ENCODE data around the gene NDST1.

The NDST1 gene

DNA sequence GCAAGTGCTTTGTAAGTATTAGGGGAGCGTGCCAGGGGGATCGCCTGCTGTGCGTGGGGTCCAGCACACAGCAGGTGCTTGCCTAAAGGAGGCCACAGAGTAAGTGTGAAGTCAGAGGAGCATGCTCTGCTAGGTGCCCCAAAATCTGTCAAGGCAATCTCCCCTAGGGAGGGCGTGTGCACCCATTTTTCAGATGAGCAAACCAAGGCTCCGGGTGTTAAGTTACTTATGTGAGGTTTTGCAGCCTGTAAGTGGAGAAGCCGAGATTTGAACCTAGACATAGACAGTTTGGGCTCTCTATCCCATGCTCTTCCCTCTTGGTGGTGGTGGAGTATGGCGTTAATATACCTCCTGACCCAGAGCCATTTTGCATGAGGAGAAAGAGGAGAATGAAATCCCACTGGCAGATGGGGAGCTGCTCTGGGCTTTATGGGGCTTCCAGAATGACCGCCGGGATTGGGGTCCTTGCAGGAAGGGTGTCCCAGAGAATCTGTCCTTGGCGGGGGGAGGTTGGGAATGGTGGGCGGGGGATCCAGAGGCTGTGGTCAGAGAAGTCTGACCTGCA is 14.1 kb downstream of the NDST1 start:
- in situ Hi-C loops (cut with MboI; ENCODE audit: low sequenced_read_pairs) = no loop called here

DNA sequence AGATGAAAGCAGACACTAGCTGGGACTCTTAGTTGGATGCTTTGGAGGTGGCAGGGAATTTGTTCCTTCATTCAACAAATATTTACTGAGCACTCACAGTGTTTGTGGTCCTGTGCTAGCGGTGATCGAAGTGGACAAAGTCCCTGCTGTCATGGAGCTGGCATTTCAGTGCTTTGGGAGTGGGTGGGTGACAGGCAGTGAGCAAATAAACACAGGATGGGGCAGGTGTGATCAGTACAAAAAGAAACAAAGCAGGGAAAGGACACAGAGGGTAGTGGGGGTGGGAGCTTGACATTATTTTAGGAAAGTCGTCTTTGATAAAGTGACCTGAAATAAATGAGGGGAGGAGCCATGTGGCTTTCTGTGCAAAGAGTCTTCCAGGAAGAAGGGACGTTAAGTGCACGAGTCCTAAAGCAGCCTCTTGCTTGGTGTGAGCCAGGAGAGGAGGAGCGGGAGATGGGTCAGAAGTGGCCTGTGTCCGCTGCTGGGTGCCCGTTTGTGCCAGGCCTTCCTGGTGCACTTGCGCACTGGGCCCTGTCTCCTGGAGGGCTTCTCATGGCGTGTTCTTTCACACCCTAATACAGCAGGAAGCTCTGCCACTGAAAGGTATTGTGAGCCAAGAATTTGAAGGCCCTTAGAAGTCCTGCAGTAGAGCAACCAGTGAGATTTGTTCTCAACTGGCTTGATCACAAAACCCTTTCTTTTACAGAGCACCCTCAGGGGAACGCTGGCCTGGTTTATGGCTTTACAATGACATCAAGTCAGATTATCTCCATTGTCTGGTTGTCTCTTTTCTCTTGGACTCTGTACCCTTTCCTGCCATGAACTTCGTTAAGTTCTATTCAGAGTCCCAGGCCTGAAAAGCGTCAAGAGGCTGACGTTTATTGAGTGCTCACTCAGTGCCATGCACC is 14.8 kb downstream of the NDST1 start:
- in situ Hi-C loops (cut with MboI; ENCODE audit: low sequenced_read_pairs) = no loop called here

DNA sequence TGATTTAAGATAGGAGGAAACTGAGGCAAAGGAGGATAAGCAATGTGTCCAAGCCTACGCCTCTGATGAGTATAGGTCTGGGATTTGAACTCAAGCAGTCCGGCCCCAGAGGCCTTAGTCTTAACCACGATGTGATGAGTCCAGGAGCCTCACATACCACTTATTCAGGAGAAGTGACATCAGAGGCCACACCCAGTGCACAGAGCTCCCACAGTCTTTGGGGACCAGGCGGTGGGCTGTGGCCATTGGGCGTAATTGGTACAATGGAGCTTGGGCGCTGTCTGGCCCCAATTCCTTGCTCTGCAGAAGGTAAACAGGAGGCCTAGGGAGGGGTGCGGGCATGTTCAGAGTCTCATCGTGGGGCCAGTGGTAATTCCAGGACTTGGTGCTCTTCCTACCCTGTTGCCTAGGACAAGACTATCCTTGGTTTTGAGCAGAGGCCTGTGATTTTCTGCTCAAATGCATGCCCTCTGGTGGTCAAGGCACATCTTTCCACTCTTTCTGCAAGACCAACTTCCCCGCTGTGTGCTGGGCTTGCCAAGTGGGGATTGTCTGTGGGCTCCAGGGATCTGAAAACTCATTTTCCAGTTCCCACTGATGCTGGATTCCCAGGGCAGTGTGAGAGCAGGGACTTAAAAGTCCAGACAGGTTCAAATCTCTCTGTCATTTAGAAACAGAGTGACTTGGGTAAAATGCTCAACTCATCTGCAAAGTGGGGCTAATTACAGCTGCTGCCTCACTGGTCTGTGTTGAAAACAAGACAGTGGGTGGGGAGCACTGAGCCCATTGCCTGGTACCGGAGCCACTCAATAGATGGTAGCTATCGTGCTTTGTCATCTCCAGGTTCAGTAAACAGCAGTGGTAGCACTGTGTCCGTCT is 15.8 kb downstream of the NDST1 start:
- in situ Hi-C loops (cut with MboI; ENCODE audit: low sequenced_read_pairs) = no loop called here

DNA sequence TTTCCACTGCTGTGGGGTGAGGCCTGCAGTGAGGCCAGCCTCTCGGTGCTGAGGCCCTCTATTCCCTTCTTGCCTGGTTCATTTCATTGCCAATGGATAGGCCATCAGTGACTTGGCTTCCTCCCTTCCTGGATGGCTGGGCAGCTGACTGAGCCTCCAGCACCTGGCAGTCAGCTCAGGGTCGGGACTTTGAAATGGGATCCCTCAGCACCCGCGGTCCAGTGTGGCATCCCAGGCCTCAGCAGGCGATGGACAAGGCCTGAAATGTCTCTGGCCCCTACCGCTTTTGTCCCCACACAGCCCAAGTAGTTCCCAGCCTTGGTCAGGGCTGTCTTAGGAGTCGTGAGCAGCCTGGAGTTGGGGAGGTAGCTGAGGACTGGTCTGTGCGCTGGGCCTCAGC is 17.2 kb downstream of the NDST1 start:
- in situ Hi-C loops (cut with MboI; ENCODE audit: low sequenced_read_pairs) = no loop called here

DNA sequence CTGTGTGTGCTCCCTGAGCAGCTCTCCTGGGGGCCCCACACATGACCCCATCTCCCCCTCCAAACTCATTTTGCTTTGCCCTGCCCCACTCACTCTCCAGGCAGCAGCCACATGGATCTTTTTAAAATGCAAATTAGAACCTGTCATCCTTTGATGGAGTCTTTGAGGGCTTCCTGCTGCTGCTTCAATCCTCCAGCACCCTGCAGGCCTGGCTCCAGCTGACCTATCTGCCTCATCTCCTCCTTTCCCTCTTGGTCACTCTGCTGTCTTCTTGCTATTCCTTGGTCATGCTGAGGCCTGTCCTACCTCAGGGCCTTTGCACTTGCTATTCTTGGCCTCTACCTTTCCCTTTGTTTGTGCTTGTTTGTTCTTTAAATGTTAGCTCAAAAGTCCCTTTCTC is 17.9 kb downstream of the NDST1 start:
- in situ Hi-C loops (cut with MboI; ENCODE audit: low sequenced_read_pairs) = no loop called here

DNA sequence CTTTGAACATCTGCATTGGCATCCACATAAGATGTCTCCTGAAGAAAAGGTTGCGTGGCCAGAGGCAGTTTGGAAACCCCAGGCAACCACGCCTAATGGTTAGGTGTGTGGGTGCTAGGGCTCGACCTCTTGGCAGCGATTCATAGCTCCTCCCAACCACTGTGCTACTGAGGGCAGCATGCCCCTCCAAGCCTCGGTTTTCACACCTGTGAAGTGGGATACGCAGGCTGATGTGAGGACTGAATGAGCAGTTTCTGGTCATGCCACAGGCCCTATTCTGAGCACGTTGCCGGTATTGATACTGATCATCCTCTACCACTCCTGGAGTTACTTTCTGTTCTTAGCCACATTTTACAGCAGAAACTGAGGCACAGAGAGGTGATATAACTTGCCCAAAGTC is 19.1 kb downstream of the NDST1 start:
- in situ Hi-C loops (cut with MboI; ENCODE audit: low sequenced_read_pairs) = no loop called here

DNA sequence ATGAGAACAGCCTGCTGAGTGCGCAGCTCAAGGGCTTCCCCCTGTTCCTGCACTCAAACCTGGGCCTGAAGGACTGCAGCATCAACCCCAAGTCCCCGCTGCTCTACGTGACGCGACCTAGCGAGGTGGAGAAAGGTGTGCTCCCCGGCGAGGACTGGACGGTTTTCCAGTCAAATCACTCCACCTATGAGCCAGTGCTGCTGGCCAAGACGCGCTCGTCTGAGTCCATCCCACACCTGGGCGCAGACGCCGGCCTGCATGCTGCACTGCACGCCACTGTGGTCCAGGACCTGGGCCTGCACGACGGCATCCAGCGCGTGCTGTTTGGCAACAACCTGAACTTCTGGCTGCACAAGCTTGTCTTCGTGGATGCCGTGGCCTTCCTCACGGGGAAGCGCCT is 19.9 kb downstream of the NDST1 start:
- in situ Hi-C loops (cut with MboI; ENCODE audit: low sequenced_read_pairs) = no loop called here

DNA sequence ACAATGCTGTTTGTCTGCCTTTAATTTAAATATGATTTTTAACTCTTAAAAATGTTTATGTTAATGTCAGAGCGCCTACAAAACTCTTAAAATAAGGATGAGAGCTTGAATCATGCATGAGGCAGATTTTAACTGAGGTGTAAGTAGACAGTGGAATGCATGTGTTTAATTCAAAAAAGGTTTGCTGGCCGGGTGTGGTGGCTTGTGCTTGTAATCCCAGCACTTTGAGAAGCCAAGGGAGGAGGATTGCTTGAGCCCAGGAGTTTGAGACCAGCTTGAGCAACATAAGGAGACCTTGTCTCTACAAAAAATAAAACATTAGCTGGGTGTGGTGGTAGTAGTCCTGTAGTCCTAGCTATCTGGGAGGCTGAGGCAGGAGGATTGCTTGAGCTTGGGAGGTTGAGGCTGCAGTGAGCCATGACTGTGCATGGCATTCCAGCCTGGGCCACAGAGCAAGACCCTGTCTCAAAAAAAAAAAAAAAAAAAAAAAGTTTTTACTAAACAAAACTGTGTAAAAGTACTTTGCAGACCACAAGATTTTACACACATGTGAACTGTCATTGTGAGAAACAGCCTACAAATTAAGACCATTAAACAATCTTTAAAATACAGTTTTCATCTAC is 21.1 kb downstream of the NDST1 start:
- in situ Hi-C loops (cut with MboI; ENCODE audit: low sequenced_read_pairs) = no loop called here

DNA sequence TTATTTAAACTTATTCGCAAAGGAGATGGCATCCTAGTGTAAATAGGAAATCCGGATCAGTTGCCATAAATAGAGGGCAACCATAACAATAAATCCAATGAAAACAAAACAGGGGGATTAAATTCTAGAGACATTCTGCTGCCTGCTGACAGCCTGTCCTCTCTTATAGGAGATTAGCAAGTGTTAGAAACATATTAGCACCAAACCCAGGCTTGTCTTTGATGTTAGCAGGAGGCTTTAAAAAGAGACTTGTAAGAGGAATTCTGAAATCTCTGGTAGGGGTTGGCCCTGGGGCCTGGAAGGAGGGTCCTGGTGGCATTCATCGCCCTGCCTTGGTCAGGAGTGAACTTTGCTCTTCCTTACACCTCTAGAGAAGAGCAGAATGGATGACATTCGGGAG is 21.6 kb downstream of the NDST1 start:
- in situ Hi-C loops (cut with MboI; ENCODE audit: low sequenced_read_pairs) = no loop called here

DNA sequence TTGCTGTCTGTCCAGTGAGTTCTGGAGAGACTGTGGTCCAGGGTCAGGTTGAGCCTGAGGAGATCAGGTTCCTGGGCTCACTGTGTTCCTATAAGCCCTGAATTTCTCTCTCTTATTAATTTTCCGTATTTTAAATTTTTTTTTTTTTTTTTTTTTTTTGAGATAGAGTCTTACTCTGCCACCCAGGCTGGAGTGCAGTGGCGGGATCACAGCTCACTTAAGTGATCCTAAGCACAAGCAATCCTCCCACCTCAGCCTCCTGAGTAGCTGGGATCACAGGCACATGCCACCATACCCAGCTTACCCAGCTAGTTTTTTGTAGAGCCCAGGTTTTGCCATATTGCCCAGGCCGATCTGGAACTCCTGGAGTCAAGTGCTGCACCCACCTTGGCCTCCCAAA is 22.5 kb downstream of the NDST1 start:
- in situ Hi-C loops (cut with MboI; ENCODE audit: low sequenced_read_pairs) = no loop called here

DNA sequence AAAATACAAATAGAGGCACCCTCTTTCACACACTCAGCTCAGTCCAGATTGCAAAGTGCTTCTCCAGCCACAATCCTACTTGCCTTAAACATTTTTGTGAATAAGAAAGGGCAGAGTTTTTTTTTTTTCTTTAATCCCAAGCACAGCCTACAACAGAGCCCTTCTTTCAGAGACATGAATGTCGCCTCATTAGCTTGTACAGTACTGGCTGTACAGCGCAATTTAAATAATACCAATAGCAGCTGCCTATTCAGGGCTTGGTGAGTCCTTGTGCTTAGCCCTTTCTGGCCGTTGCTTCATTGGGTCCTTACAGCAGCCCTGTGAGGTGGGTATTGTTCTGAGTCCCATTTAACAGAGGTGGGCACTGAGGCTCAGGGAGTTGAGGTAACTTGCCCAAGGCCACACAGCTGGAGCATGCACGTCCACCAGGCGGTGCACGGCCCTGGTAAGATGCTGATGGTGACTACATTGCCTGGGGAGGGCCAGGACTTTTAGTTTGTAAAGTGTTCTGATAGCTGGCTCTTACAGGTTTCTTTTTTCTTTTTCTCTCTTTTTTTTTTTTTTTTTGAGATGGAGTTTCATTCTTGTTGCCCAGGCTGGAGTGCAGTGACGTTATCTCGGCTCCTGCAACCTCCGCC is 23.1 kb downstream of the NDST1 start:
- in situ Hi-C loops (cut with MboI; ENCODE audit: low sequenced_read_pairs) = no loop called here

DNA sequence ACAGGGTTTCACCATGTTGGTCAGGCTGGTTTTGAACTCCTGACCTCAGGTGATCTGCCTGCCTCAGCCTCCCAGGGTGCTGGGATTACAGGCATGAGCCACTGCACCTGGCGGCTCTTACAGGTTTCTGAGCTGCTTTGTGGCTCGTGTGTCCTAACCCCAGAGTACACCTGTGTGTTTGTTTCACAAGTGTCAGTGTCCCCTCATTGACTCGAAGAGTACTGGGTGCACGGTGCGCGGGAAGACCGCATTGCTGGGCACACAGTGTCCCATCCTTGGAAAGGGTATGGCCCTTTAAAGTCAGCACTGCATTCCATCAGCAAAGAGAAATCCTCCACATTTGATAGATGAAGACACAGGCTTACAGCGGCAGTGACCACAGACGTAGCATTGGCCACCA is 23.8 kb downstream of the NDST1 start:
- in situ Hi-C loops (cut with MboI; ENCODE audit: low sequenced_read_pairs) = no loop called here

DNA sequence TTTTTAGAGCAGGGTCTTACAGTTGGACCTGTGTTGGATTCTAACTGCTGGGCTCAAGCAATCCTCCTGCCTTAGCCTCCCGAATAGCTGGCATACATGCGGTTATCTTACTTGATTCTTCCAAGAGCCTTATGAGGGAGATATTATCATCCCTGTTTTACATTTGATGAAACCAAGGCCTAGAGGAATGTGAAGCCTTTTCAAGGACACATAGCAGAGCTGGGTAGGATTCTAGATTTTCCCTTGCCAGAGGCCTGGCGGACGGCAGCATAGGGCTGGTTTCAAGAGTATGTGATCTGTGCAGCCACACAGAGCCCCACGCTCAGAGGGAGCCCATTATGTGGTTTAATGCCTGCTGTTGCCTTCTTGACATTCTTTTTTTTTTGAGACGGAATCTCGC is 24.2 kb downstream of the NDST1 start:
- in situ Hi-C loops (cut with MboI; ENCODE audit: low sequenced_read_pairs) = no loop called here

DNA sequence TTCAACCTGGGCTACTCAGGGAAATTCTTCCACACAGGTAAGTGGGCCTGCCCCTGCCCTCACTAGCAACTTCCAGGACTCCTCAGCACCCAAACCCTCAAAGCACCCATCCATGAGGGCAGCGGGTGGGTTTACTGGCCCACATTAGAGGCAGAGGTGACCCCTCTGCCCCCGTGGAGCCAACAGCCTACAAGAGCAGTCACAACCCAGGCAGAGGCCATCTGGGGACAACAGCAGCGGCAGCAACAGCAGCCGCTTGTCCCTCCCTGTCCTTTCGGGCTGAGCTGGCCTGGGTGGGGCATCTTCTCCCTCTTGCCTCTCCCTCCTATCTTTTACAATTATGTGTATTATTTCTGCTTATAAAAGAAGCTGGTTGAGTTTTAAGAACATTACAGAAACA is 25.1 kb downstream of the NDST1 start:
- in situ Hi-C loops (cut with MboI; ENCODE audit: low sequenced_read_pairs) = no loop called here

DNA sequence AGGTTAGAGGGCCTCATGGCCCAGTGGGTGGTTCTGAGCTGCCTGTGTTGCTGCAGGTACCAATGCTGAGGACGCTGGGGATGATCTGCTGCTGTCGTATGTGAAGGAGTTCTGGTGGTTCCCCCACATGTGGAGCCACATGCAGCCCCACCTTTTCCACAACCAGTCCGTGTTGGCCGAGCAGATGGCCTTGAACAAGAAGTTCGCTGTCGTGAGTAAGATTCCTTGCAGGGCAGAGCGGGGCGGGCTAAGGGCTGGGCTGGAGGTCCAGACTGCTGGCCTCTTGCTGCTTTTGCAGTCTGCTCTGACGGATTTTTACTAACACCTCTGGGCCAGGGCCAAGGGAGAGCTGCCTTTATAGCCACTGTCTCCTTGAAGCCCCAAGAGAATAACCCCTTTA is 26.9 kb downstream of the NDST1 start:
- in situ Hi-C loops (cut with MboI; ENCODE audit: low sequenced_read_pairs) = no loop called here

DNA sequence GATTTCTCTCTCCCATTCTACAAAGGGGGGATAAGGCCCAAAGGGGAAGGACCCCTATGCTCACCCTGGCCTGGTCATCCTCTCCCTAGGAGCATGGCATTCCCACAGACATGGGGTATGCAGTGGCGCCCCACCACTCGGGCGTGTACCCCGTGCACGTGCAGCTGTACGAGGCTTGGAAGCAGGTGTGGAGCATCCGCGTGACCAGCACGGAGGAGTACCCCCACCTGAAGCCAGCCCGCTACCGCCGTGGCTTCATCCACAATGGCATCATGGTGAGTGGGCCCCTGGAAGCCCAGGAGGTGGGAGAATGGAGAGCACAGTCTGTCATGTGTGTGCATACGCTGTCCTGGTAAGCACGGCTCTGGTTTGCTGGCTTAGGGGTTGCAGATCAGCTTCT is 27.7 kb downstream of the NDST1 start:
- in situ Hi-C loops (cut with MboI; ENCODE audit: low sequenced_read_pairs) = no loop called here

DNA sequence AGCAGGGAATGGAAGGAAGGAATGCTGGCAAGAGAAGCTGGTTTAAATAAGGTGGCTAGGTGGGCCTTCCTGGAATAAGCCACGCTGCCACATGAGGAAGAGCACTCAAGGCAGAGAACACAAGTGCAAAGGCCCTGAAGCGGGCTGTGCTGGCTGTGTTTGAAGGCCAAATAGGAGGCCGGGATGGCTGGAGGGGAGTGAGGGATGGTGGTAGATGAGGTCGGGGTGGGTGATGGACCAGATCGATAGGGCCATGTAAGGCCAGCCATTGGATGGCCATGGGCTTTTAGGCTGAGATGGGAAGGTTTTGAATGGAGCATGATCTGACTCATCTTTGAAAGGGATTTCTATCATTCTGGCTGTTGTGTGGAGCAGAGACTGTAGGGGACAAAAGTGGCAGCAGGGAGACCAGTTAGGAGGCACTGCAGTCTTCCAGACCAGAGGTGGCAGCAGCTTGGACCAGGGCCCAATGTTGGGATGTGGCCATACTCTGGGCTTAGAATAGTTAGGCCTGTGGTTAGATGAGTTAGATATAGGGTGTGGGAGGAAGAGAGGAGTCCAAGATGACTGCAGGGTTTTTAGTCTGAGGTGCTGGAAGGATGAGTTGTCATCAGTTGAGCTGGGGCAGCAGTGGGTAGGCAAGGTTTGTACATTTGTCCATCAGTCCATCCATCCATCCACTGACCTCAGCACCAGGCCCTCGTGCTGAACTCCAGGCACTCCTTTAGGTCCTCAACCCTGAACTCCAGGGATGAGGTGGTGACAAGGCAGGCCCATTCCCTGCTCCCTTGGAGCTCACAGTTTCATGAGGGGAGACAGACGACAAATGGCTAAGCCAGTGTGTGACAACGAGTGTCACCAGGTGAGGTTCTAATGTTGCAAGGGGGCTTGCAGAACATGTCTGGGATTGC is 30.3 kb downstream of the NDST1 start:
- in situ Hi-C loops (cut with MboI; ENCODE audit: low sequenced_read_pairs) = no loop called here

DNA sequence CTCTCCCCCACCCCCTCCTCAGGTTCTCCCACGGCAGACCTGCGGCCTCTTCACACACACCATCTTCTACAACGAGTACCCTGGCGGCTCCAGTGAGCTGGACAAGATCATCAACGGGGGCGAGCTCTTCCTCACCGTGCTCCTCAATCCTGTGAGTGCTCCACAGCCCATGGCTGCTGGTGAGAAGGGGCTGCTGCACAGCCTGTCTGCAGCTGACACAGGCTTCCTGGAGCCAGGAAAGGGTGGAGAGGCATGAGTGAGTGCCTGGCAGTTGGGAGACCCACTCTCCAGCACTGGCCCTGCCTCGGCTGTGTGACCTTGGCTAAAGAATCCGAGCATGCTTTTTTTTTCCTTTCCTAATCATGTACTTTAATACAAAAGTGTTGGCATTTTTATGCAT is 31.3 kb downstream of the NDST1 start:
- in situ Hi-C loops (cut with MboI; ENCODE audit: low sequenced_read_pairs) = no loop called here

DNA sequence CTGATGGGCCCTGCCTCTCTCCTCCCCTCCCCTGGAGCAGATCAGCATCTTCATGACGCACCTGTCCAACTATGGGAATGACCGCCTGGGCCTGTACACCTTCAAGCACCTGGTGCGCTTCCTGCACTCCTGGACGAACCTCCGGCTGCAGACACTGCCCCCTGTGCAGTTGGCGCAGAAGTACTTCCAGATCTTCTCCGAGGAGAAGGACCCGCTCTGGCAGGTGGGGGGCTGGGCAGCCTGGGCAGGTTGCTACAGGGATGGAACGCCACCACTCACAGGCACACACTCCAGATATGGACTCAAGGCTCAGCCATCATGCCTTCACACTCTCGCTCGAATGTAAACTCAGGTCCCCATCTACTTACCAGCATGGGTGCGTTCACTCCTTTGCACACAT is 32.1 kb downstream of the NDST1 start:
- in situ Hi-C loops (cut with MboI; ENCODE audit: low sequenced_read_pairs) = loop anchor here (10.0 kb wide), 1 partner anchor 85 kb away; no protein-coding TSS in a partner anchor

Measured in HL-60/S4 treated with retinoic acid at 250 ng/mL for 4 days and 3 days (cell line).